CD4-positive, alpha-beta memory T cell (primary cell): ENCODE results near the gene ST7. TPM values are rescaled to one million over a fixed set of nuclear protein-coding genes. Genes with fewer than 3 reads are reported as not detected.

Experiments used
- CTCF ChIA-PET: fragments of 350-600 bp; sonication (Branson Sonifier 250); formaldehyde crosslinking; loops from one replicate; lab custom pipeline; 2021; ENCODE audit warnings: inconsistent platforms; ENCODE audit not compliant: partially characterized antibody; lab: Charles Lee
- POLR2A ChIA-PET: fragments of 350-600 bp; sonication (Branson Sonifier 250); formaldehyde crosslinking; loops from one replicate; lab custom pipeline; 2021; ENCODE audit not compliant: partially characterized antibody; lab: Charles Lee
- DNase-seq, 5 donors: peaks; one replicate each; pipeline versions ENCODE4 v3.0.0 to v3.0.0-alpha.2; 2020 to 2022; ENCODE audit warnings: mixed read lengths in 1 of 5
- H3K27ac ChIP-seq: one replicate; pipeline ENCODE4 v1.7.0; 2013; ENCODE audit warnings: low read depth, low read length
- H3K27me3 ChIP-seq: 2 replicates; pipeline ENCODE4 v1.7.0; 2013; ENCODE audit warnings: mild to moderate bottlenecking, low read length, moderate library complexity; ENCODE audit not compliant: insufficient read depth
- H3K36me3 ChIP-seq: 2 replicates; pipeline ENCODE4 v1.7.0; 2013; ENCODE audit warnings: mild to moderate bottlenecking, low read length, moderate library complexity; ENCODE audit not compliant: insufficient read depth
- H3K4me1 ChIP-seq: 2 replicates; pipeline ENCODE4 v1.7.0; 2013; ENCODE audit warnings: mild to moderate bottlenecking, low read length, moderate library complexity; ENCODE audit not compliant: insufficient read depth
- H3K4me3 ChIP-seq, 2 donors: one replicate each; pipeline ENCODE4 v1.7.0; 2013; ENCODE audit warnings: low read length in 2 of 2, mild to moderate bottlenecking in 1 of 2
- H3K9me3 ChIP-seq, 2 donors: one replicate each; pipeline ENCODE4 v1.7.0; 2013; ENCODE audit warnings: low read length in 2 of 2, control low read depth in 1 of 2; ENCODE audit not compliant: control insufficient read depth in 1 of 2
- H3K27ac Mint-ChIP-seq, 7 donors: one replicate each; pipeline ENCODE4 v1.8.0; 2020 to 2021; ENCODE audit warnings: mixed read lengths in 7 of 7, mild to moderate bottlenecking in 6 of 7, inconsistent platforms in 3 of 7, moderate library complexity in 3 of 7
- H3K27me3 Mint-ChIP-seq, 2 donors: one replicate each; pipeline ENCODE4 v1.8.0; 2020 to 2021; ENCODE audit warnings: mixed read lengths in 2 of 2
- H3K36me3 Mint-ChIP-seq, 2 donors: one replicate each; pipeline ENCODE4 v1.8.0; 2020 to 2021; ENCODE audit warnings: mixed read lengths in 2 of 2, inconsistent platforms in 1 of 2, mild to moderate bottlenecking in 1 of 2
- H3K4me1 Mint-ChIP-seq, 4 donors: one replicate each; pipeline ENCODE4 v1.8.0; 2020 to 2021; ENCODE audit warnings: mixed read lengths in 4 of 4, mild to moderate bottlenecking in 1 of 4
- H3K4me3 Mint-ChIP-seq, 8 donors: one replicate each; pipeline ENCODE4 v1.8.0; 2020 to 2021; ENCODE audit warnings: mixed read lengths in 8 of 8, mild to moderate bottlenecking in 7 of 8, moderate library complexity in 6 of 8, inconsistent platforms in 3 of 8
- H3K9me3 Mint-ChIP-seq, 8 donors: one replicate each; pipeline ENCODE4 v1.8.0; 2020 to 2021; ENCODE audit warnings: mixed read lengths in 8 of 8, mild to moderate bottlenecking in 5 of 8, inconsistent platforms in 3 of 8, moderate library complexity in 1 of 8
- intact Hi-C: fragments of 100-400 bp; cut with micrococcal nuclease; formaldehyde crosslinking; loops from one replicate; pipeline ENCODE4 v1.15.1; 2023
- polyA plus RNA-seq, 2 donors: library from polyadenylated mRNA; unstranded; fragments of 300-500 nt; fragmentation: Illumina TruSeq; gene quantifications; one replicate each; pipeline ENCODE4 v1.2.3, GENCODE V29; 2021
- total RNA-seq, 2 experiments: library from RNA; stranded (reverse); gene quantifications; one replicate each; pipeline ENCODE4 v1.2.3, GENCODE V29; 2021

Gene ST7
- total and polyA plus RNA-seq, 4 experiments from 2014 or later = 3.8 to 6.6 (median 4.0) TPM

GRCh38 chr7:117096330-117096729, 143.0 kb downstream of the ST7 start:
- peaks cover 0 to 3% of the 10 kb centered on the region in 2 donors for H3K27me3 Mint-ChIP-seq
- no peaks in the 10 kb centered on the region for H3K9me3 ChIP-seq
- CTCF ChIA-PET = interaction anchor here (0.7 to 1.5 kb wide), 5 partner anchors 30 to 166 kb away, joined by 3 to 4 read pairs (median 3); no protein-coding TSS in a partner anchor
- no peak for DNase-seq
- intact Hi-C loops = no loop called here
- no peak overlapping the region for H3K4me3 ChIP-seq
- H3K27me3 ChIP-seq = no peaks in the 10 kb centered on the region
- no peaks in the 10 kb centered on the region for H3K36me3 Mint-ChIP-seq
- no peak overlapping the region for H3K27ac Mint-ChIP-seq
- H3K27ac ChIP-seq = no peak overlapping the region
- H3K4me3 Mint-ChIP-seq = no peak overlapping the region
- no peaks in the 10 kb centered on the region for H3K36me3 ChIP-seq
- peaks cover 0 to 5% (median 0%) of the 10 kb centered on the region in 4 donors for H3K4me1 Mint-ChIP-seq
- no peaks in the 10 kb centered on the region for H3K4me1 ChIP-seq
- H3K9me3 Mint-ChIP-seq = no peaks in the 10 kb centered on the region
- POLR2A ChIA-PET = no interaction called here

GRCh38 chr7:117096942-117097341, 143.6 kb downstream of the ST7 start:
- H3K4me1 Mint-ChIP-seq = peaks cover 0 to 5% (median 0%) of the 10 kb centered on the region in 4 donors
- H3K36me3 Mint-ChIP-seq = no peaks in the 10 kb centered on the region
- intact Hi-C loops = no loop called here
- H3K36me3 ChIP-seq = no peaks in the 10 kb centered on the region
- no peaks in the 10 kb centered on the region for H3K9me3 ChIP-seq
- ChIA-PET CTCF (interaction anchor here (0.8 to 1.5 kb wide), 2 partner anchors 29 to 167 kb away, joined by 3 to 4 read pairs; no protein-coding TSS in a partner anchor), POLR2A (no interaction called here)
- DNase-seq = no peak
- no peaks in the 10 kb centered on the region for H3K27me3 ChIP-seq
- no peaks in the 10 kb centered on the region for H3K9me3 Mint-ChIP-seq
- H3K4me1 ChIP-seq = no peaks in the 10 kb centered on the region
- H3K27me3 Mint-ChIP-seq = peaks cover 0 to 3% of the 10 kb centered on the region in 2 donors
- no peak overlapping the region for H3K27ac Mint-ChIP-seq
- no peak overlapping the region for H3K27ac ChIP-seq
- H3K4me3 Mint-ChIP-seq = no peak overlapping the region
- H3K4me3 ChIP-seq = no peak overlapping the region

- Mint-ChIP-seq H3K36me3 (no peaks in the 10 kb centered on the region), H3K4me1 (peaks cover 0 to 3% (median 0%) of the 10 kb centered on the region in 4 donors), H3K4me3 (no peak overlapping the region), H3K27ac (no peak overlapping the region), H3K27me3 (peaks cover 0 to 3% of the 10 kb centered on the region in 2 donors), H3K9me3 (no peaks in the 10 kb centered on the region)
- no peak overlapping the region for H3K27ac ChIP-seq
- H3K9me3 ChIP-seq = no peaks in the 10 kb centered on the region
- H3K27me3 ChIP-seq = no peaks in the 10 kb centered on the region
- H3K36me3 ChIP-seq = no peaks in the 10 kb centered on the region
- no peak for DNase-seq
- intact Hi-C loops = no loop called here
- ChIA-PET CTCF (interaction anchor here (1.2 to 1.6 kb wide), 2 partner anchors 29 to 114 kb away, joined by 4 to 5 read pairs; no protein-coding TSS in a partner anchor), POLR2A (no interaction called here)
- H3K4me1 ChIP-seq = no peaks in the 10 kb centered on the region
- no peak overlapping the region for H3K4me3 ChIP-seq
These were observed 144.6 kb downstream of the ST7 start for GRCh38 chr7:117097860-117098259.

- Histone ChIP-seq H3K9me3 (no peaks in the 10 kb centered on the region), H3K4me3 (no peak overlapping the region), H3K27me3 (no peaks in the 10 kb centered on the region), H3K4me1 (no peaks in the 10 kb centered on the region), H3K36me3 (no peaks in the 10 kb centered on the region), H3K27ac (no peak overlapping the region)
- CTCF ChIA-PET = interaction anchor here (1.2 to 1.6 kb wide), 2 partner anchors 29 to 114 kb away, joined by 4 to 5 read pairs; no protein-coding TSS in a partner anchor
- Mint-ChIP-seq H3K36me3 (no peaks in the 10 kb centered on the region), H3K9me3 (no peaks in the 10 kb centered on the region), H3K27me3 (peaks cover 0 to 3% of the 10 kb centered on the region in 2 donors), H3K4me1 (peaks cover 0 to 3% (median 0%) of the 10 kb centered on the region in 4 donors), H3K27ac (no peak overlapping the region), H3K4me3 (no peak overlapping the region)
- intact Hi-C loops = no loop called here
- POLR2A ChIA-PET = no interaction called here
- no peak for DNase-seq
These were observed 145.2 kb downstream of the ST7 start for GRCh38 chr7:117098457-117098856.

- DNase-seq = no peak
- Mint-ChIP-seq H3K36me3 (no peaks in the 10 kb centered on the region), H3K4me1 (no peaks in the 10 kb centered on the region), H3K27ac (no peak overlapping the region), H3K9me3 (no peaks in the 10 kb centered on the region), H3K4me3 (no peak overlapping the region), H3K27me3 (peaks cover 0 to 3% of the 10 kb centered on the region in 2 donors)
- H3K4me3 ChIP-seq = no peak overlapping the region
- H3K27me3 ChIP-seq = no peaks in the 10 kb centered on the region
- no peaks in the 10 kb centered on the region for H3K4me1 ChIP-seq
- no peaks in the 10 kb centered on the region for H3K36me3 ChIP-seq
- CTCF ChIA-PET = interaction anchor here (0.9 to 1.1 kb wide), 2 partner anchors 9 to 19 kb away, joined by 3 read pairs; no protein-coding TSS in a partner anchor
- H3K9me3 ChIP-seq = no peaks in the 10 kb centered on the region
- intact Hi-C loops = no loop called here
- POLR2A ChIA-PET = no interaction called here
- no peak overlapping the region for H3K27ac ChIP-seq
These were observed 147.7 kb downstream of the ST7 start for GRCh38 chr7:117101026-117101425.

GRCh38 chr7:117110480-117111315, 157.4 kb downstream of the ST7 start:
- peaks cover 20% of the 10 kb centered on the region for H3K4me1 ChIP-seq
- peak overlapping the region; percentile 52 for H3K27ac ChIP-seq
- no peak overlapping the region for H3K4me3 ChIP-seq
- H3K36me3 Mint-ChIP-seq = no peaks in the 10 kb centered on the region
- H3K27ac Mint-ChIP-seq = peak overlapping the region; percentile 76 to 91 (median 84)
- intact Hi-C loops = loop anchor here (10.0 kb wide), 1 partner anchor 56 kb away; no protein-coding TSS in a partner anchor
- ChIA-PET POLR2A (interaction anchor here (1.4 kb wide), 1 partner anchor 157 kb away, joined by 8 read pairs; the partner anchor contains the start of gene ST7), CTCF (interaction anchor here (1.0 to 2.8 kb wide), 10 partner anchors 9 to 180 kb away, joined by 3 to 12 read pairs (median 6); no protein-coding TSS in a partner anchor)
- peak overlapping the region in 7 of 8 donors; percentile 33 to 74 (median 53) for H3K4me3 Mint-ChIP-seq
- peaks cover 0 to 2% (median 0%) of the 10 kb centered on the region in 8 donors for H3K9me3 Mint-ChIP-seq
- H3K36me3 ChIP-seq = no peaks in the 10 kb centered on the region
- H3K27me3 Mint-ChIP-seq = no peaks in the 10 kb centered on the region
- H3K27me3 ChIP-seq = no peaks in the 10 kb centered on the region
- peaks cover 11 to 25% (median 21%) of the 10 kb centered on the region in 4 donors for H3K4me1 Mint-ChIP-seq
- no peaks in the 10 kb centered on the region for H3K9me3 ChIP-seq
- DNase-seq = peak; percentile 49 to 73 (median 57)

- H3K9me3 ChIP-seq = no peaks in the 10 kb centered on the region
- no peak overlapping the region for H3K4me3 ChIP-seq
- Mint-ChIP-seq H3K36me3 (no peaks in the 10 kb centered on the region), H3K27ac (peak overlapping the region in 5 of 7 donors; percentile 64 to 94 (median 78)), H3K4me1 (peaks cover 11 to 25% (median 21%) of the 10 kb centered on the region in 4 donors), H3K9me3 (peaks cover 0 to 2% (median 0%) of the 10 kb centered on the region in 8 donors), H3K4me3 (peak overlapping the region in 1 of 8 donors; percentile 48), H3K27me3 (no peaks in the 10 kb centered on the region)
- intact Hi-C loops = loop anchor here (10.0 kb wide), 1 partner anchor 57 kb away; no protein-coding TSS in a partner anchor
- no peak for DNase-seq
- H3K36me3 ChIP-seq = no peaks in the 10 kb centered on the region
- H3K27me3 ChIP-seq = no peaks in the 10 kb centered on the region
- ChIA-PET CTCF (interaction anchor here (1.0 to 2.8 kb wide), 9 partner anchors 9 to 181 kb away, joined by 3 to 12 read pairs (median 7); no protein-coding TSS in a partner anchor), POLR2A (interaction anchor here (1.4 kb wide), 1 partner anchor 158 kb away, joined by 8 read pairs; the partner anchor contains the start of gene ST7)
- peaks cover 20% of the 10 kb centered on the region for H3K4me1 ChIP-seq
- no peak overlapping the region for H3K27ac ChIP-seq
These were observed 158.2 kb downstream of the ST7 start for GRCh38 chr7:117111535-117111934.
